Esophagus muscularis mucosa (tissue), 4 donors: Measurements from ENCODE around the gene JAKMIP1.

Experiments used
- EP300 ChIP-seq: sonication (generic); formaldehyde crosslinking; IDR thresholded peaks from one replicate; pipeline ENCODE4 v1.6.1; 2017; ENCODE audit warnings: antibody characterized with exemption
- POLR2A ChIP-seq: fragments of 450-650 bp; IDR thresholded peaks from one replicate; pipeline ENCODE4 v1.6.1; 2017; ENCODE audit warnings: antibody characterized with exemption, moderate library complexity, mild to moderate bottlenecking, low read depth
- POLR2AphosphoS5 ChIP-seq, 2 donors: sonication (generic); formaldehyde crosslinking; IDR thresholded peaks; one replicate each; pipeline ENCODE4 v1.6.1; 2017; ENCODE audit warnings: antibody characterized with exemption in 2 of 2
- TF ChIP-seq, protein P1 (sequence below), 3 experiments: fragments of 200-600 bp in 2 of 3; fragments of 450-650 bp in 1 of 3; sonication (generic) in 2 of 3; IDR thresholded peaks; one replicate each; pipeline ENCODE4 v1.5.1; 2017 to 2019; ENCODE audit warnings: antibody characterized with exemption in 3 of 3, mild to moderate bottlenecking in 2 of 3, moderate library complexity in 1 of 3

DNA sequence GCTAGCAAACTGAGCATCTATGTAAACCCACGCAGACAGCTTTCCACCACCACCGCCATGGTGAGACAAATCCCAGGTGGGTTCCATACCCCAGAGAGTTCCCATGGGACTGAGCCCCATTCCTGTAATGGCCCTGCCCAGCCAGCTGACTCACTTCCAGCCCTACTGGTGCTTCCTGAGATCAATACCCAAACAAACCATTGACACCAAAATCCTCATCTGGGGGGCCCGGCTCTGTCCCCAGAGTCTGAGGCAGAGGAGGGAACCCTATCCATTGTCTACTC is 30.1 kb upstream of the JAKMIP1 start:
- TF ChIP-seq, protein P1, sequence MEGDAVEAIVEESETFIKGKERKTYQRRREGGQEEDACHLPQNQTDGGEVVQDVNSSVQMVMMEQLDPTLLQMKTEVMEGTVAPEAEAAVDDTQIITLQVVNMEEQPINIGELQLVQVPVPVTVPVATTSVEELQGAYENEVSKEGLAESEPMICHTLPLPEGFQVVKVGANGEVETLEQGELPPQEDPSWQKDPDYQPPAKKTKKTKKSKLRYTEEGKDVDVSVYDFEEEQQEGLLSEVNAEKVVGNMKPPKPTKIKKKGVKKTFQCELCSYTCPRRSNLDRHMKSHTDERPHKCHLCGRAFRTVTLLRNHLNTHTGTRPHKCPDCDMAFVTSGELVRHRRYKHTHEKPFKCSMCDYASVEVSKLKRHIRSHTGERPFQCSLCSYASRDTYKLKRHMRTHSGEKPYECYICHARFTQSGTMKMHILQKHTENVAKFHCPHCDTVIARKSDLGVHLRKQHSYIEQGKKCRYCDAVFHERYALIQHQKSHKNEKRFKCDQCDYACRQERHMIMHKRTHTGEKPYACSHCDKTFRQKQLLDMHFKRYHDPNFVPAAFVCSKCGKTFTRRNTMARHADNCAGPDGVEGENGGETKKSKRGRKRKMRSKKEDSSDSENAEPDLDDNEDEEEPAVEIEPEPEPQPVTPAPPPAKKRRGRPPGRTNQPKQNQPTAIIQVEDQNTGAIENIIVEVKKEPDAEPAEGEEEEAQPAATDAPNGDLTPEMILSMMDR (IDR thresholded peaks at IDR 0.05): no peak
- TF ChIP-seq POLR2A: no peak
- no peak for TF ChIP-seq POLR2AphosphoS5 (IDR thresholded peaks at IDR 0.05)
- no peak for TF ChIP-seq EP300
